HG03354 (cell line): Measurements from ENCODE around the gene SFXN5.
"Not testable (repeated sequence)": the region's sequence is repeated elsewhere in the genome, so short reads cannot be mapped to it uniquely, and the experiment has no call there.

Experiments used
- ATAC-seq: cut with Tn5 transposase; IDR thresholded peaks from one replicate; pipeline ENCODE4 v1.9.1; 2021; ENCODE audit warnings: mild to moderate bottlenecking; ENCODE audit not compliant: unreplicated experiment, poor library complexity, severe bottlenecking

The SFXN5 gene

GRCh38 chr2:73080321-73081131, 9.0 kb upstream of the SFXN5 start:
- ATAC-seq: no peak

GRCh38 chr2:73079636-73080035, 8.1 kb upstream of the SFXN5 start:
- ATAC-seq: no peak

GRCh38 chr2:73078457-73079411, 7.2 kb upstream of the SFXN5 start:
- no peak for ATAC-seq

- ATAC-seq: no peak
These were observed 5.9 kb upstream of the SFXN5 start for GRCh38 chr2:73077424-73077795.

- ATAC-seq: no peak
These were observed 5.3 kb upstream of the SFXN5 start for GRCh38 chr2:73076701-73077423.

GRCh38 chr2:73075477-73076373, 4.2 kb upstream of the SFXN5 start:
- no peak for ATAC-seq

GRCh38 chr2:73074110-73075069, 2.9 kb upstream of the SFXN5 start:
- no peak for ATAC-seq

- no peak for ATAC-seq
These were observed 904 bp upstream of the SFXN5 start for GRCh38 chr2:73072416-73072815.

- peak; percentile 1 for ATAC-seq
These were observed 550 bp upstream of the SFXN5 start for GRCh38 chr2:73072129-73072395.

- ATAC-seq: peak; percentile 24
These were observed 711 bp downstream of the SFXN5 start for GRCh38 chr2:73070643-73071359.

GRCh38 chr2:73069855-73070642, 1.5 kb downstream of the SFXN5 start:
- ATAC-seq: no peak

GRCh38 chr2:73069041-73069854, 2.3 kb downstream of the SFXN5 start:
- no peak for ATAC-seq

- ATAC-seq: no peak
These were observed 3.4 kb downstream of the SFXN5 start for GRCh38 chr2:73068147-73068546.

GRCh38 chr2:73067043-73067442, 4.5 kb downstream of the SFXN5 start:
- ATAC-seq: no peak

- not testable (repeated sequence) for ATAC-seq
These were observed 6.4 kb downstream of the SFXN5 start for GRCh38 chr2:73065070-73065469.
